HEK293T (cell line): ENCODE measurements around the gene R3HCC1L.
"Not testable (repeated sequence)": the region's sequence is repeated elsewhere in the genome, so short reads cannot be mapped to it uniquely, and the experiment has no call there.

Experiments
- CTCF ChIA-PET: fragments of 350-600 bp; formaldehyde crosslinking; extraction: SDS; loops from one replicate; lab custom pipeline; 2021; ENCODE audit warnings: antibody characterized with exemption, inconsistent platforms; lab: Yijun Ruan, JAX
- POLR2A ChIA-PET: fragments of 350-600 bp; formaldehyde crosslinking; extraction: SDS; loops from one replicate; lab custom pipeline; 2020; ENCODE audit warnings: antibody characterized with exemption, inconsistent platforms; lab: Yijun Ruan, JAX
- DNase-seq: peaks from one replicate; pipeline ENCODE4 v3.0.0; 2012; ENCODE audit warnings: mixed read lengths; ENCODE audit errors: extremely low spot score
- ARNT ChIP-seq: fragments of 450-650 bp; IDR thresholded peaks from 2 replicates; pipeline ENCODE4 v1.6.1; 2017; ENCODE audit warnings: mild to moderate bottlenecking
- BHLHE40 ChIP-seq: fragments of 450-650 bp; IDR thresholded peaks from 2 replicates; pipeline ENCODE4 v1.6.1; 2016; ENCODE audit warnings: mild to moderate bottlenecking, moderate library complexity, borderline replicate concordance
- CTBP1 ChIP-seq: fragments of 450-650 bp; IDR thresholded peaks from 2 replicates; pipeline ENCODE4 v1.6.1; 2016; ENCODE audit warnings: borderline replicate concordance
- ELF4 ChIP-seq: fragments of 450-650 bp; IDR thresholded peaks from 2 replicates; pipeline ENCODE4 v1.6.1; 2017; ENCODE audit warnings: antibody characterized with exemption
- FOXA1 ChIP-seq: fragments of 450-650 bp; IDR thresholded peaks from 2 replicates; pipeline ENCODE4 v1.6.1; 2016; ENCODE audit warnings: mild to moderate bottlenecking
- FOXK2 ChIP-seq: fragments of 450-650 bp; IDR thresholded peaks from 2 replicates; pipeline ENCODE4 v1.6.1; 2016; ENCODE audit warnings: mild to moderate bottlenecking
- FOXM1 ChIP-seq: fragments of 450-650 bp; IDR thresholded peaks from 2 replicates; pipeline ENCODE4 v1.6.1; 2017; ENCODE audit warnings: mild to moderate bottlenecking, borderline replicate concordance
- HDGF ChIP-seq: fragments of 450-650 bp; IDR thresholded peaks from 2 replicates; pipeline ENCODE4 v1.6.1; 2017; ENCODE audit warnings: antibody characterized with exemption, borderline replicate concordance
- L3MBTL2 ChIP-seq: fragments of 450-650 bp; conservative IDR thresholded peaks from 2 replicates; pipeline ENCODE4 v1.6.1; 2016; ENCODE audit warnings: mild to moderate bottlenecking
- LEF1 ChIP-seq: fragments of 450-650 bp; IDR thresholded peaks from 2 replicates; pipeline ENCODE4 v1.6.1; 2017; ENCODE audit warnings: mild to moderate bottlenecking, borderline replicate concordance
- NFRKB ChIP-seq: fragments of 450-650 bp; IDR thresholded peaks from 2 replicates; pipeline ENCODE4 v1.6.1; 2016; ENCODE audit warnings: mild to moderate bottlenecking, moderate library complexity
- PKNOX1 ChIP-seq: fragments of 450-650 bp; IDR thresholded peaks from 2 replicates; pipeline ENCODE4 v1.6.1; 2016
- SP1 ChIP-seq: fragments of 450-650 bp; IDR thresholded peaks from 2 replicates; pipeline ENCODE4 v1.6.1; 2017
- SUZ12 ChIP-seq: fragments of 450-650 bp; IDR thresholded peaks from 2 replicates; pipeline ENCODE4 v1.6.1; 2016; ENCODE audit warnings: mild to moderate bottlenecking
- TARDBP ChIP-seq: fragments of 450-650 bp; IDR thresholded peaks from 2 replicates; pipeline ENCODE4 v1.6.1; 2016
- ZNF384 ChIP-seq: fragments of 450-650 bp; IDR thresholded peaks from 2 replicates; pipeline ENCODE4 v1.6.1; 2016

R3HCC1L gene

GRCh38 chr10:98153213-98153958, 18.9 kb downstream of the R3HCC1L start:
- TF ChIP-seq L3MBTL2, result 0 out of 2 replicates have a peak, but pooled peaks have one; percentile 16
- peak; percentile 88 for TF ChIP-seq ZNF384
- DNase-seq, POLR2A ChIA-PET: not testable (repeated sequence)
- CTCF ChIA-PET, result interaction anchor here (0.6 to 0.7 kb wide), 2 partner anchors 17 to 1947 kb away, joined by 3 to 4 read pairs; no protein-coding TSS in a partner anchor

- ChIA-PET CTCF (interaction anchor here (0.6 to 0.7 kb wide), 2 partner anchors 16 to 1948 kb away, joined by 3 to 4 read pairs; no protein-coding TSS in a partner anchor), POLR2A (no interaction called here)
- no peak for DNase-seq
- TF ChIP-seq TARDBP (no peak), FOXA1 (no peak), LEF1 (no peak), FOXK2 (no peak), BHLHE40 (no peak), FOXM1 (no peak), ARNT (no peak), ZNF384 (no peak), SP1 (no peak), NFRKB (no peak), SUZ12 (no peak)
These were observed 19.6 kb downstream of the R3HCC1L start for GRCh38 chr10:98154076-98154475.

- CTCF ChIA-PET, result no interaction called here
These were observed 24.1 kb downstream of the R3HCC1L start for GRCh38 chr10:98158576-98158975.

GRCh38 chr10:98163941-98164340, 29.5 kb downstream of the R3HCC1L start:
- CTCF ChIA-PET, result interaction anchor here (0.9 kb wide), 1 partner anchor 145 kb away, joined by 4 read pairs; no protein-coding TSS in a partner anchor
- no peak for DNase-seq
- POLR2A ChIA-PET, result no interaction called here
- TF ChIP-seq ELF4 (no peak), ARNT (no peak), SP1 (no peak), SUZ12 (no peak), TARDBP (no peak), L3MBTL2 (no peak), ZNF384 (no peak), HDGF (no peak), FOXK2 (no peak), FOXM1 (no peak), PKNOX1 (no peak), LEF1 (no peak), BHLHE40 (no peak), CTBP1 (no peak), FOXA1 (no peak), NFRKB (no peak)

More at GRCh38 chr10:98158576-98158975, 24.1 kb downstream of the R3HCC1L start:
- POLR2A ChIA-PET, result no interaction called here
- DNase-seq, result no peak
- TF ChIP-seq SP1, result no peak
- TF ChIP-seq CTBP1, result no peak
- no peak for TF ChIP-seq BHLHE40
- no peak for TF ChIP-seq SUZ12
- TF ChIP-seq HDGF, result no peak
- no peak for TF ChIP-seq LEF1

- POLR2A ChIA-PET, result no interaction called here
- no peak for TF ChIP-seq ARNT
- TF ChIP-seq BHLHE40, result no peak
- no peak for TF ChIP-seq ELF4
- no peak for TF ChIP-seq FOXM1
- no peak for TF ChIP-seq TARDBP
- no peak for TF ChIP-seq LEF1
- TF ChIP-seq L3MBTL2, result no peak
- no peak for TF ChIP-seq FOXA1
- no peak for TF ChIP-seq CTBP1
- TF ChIP-seq NFRKB, result no peak
- TF ChIP-seq SUZ12, result no peak
- TF ChIP-seq SP1, result no peak
- TF ChIP-seq HDGF, result no peak
- TF ChIP-seq FOXK2, result no peak
- TF ChIP-seq ZNF384, result no peak
- no peak for DNase-seq
- CTCF ChIA-PET, result interaction anchor here (1.0 kb wide), 1 partner anchor 142 kb away, joined by 3 read pairs; no protein-coding TSS in a partner anchor
These were observed 32.7 kb downstream of the R3HCC1L start for GRCh38 chr10:98167191-98167590.

GRCh38 chr10:98168147-98168546, 33.7 kb downstream of the R3HCC1L start:
- ChIA-PET CTCF (interaction anchor here (0.5 to 5.4 kb wide), 3 partner anchors 30 to 141 kb away, joined by 3 to 49 read pairs (median 4); no protein-coding TSS in a partner anchor), POLR2A (no interaction called here)
- DNase-seq, result no peak
- TF ChIP-seq LEF1, result no peak
- no peak for TF ChIP-seq SUZ12
- no peak for TF ChIP-seq ELF4
- TF ChIP-seq CTBP1, result no peak
- no peak for TF ChIP-seq FOXA1
- TF ChIP-seq NFRKB, result no peak

- ChIA-PET POLR2A (interaction anchor here (2.0 kb wide), 1 partner anchor 34 kb away, joined by 5 read pairs; the partner anchor contains the start of gene R3HCC1L), CTCF (interaction anchor here (0.5 to 5.4 kb wide), 2 partner anchors 31 to 141 kb away, joined by 3 to 49 read pairs; no protein-coding TSS in a partner anchor)
- no peak for TF ChIP-seq FOXA1
- TF ChIP-seq CTBP1, result no peak
- no peak for TF ChIP-seq ARNT
- no peak for TF ChIP-seq BHLHE40
- no peak for TF ChIP-seq SUZ12
- no peak for TF ChIP-seq HDGF
- DNase-seq, result no peak
These were observed 34.3 kb downstream of the R3HCC1L start for GRCh38 chr10:98168766-98169165.
